EH (cell line): ENCODE measurements around the gene FAM20C.
A peak's percentile ranks its signal among the peaks of the same experiment; 100 is the strongest.

Experiments used
- DNase-seq: peaks from one replicate; pipeline ENCODE4 v3.0.0-alpha.2; 2015; ENCODE audit warnings: low read depth

The FAM20C gene

DNA sequence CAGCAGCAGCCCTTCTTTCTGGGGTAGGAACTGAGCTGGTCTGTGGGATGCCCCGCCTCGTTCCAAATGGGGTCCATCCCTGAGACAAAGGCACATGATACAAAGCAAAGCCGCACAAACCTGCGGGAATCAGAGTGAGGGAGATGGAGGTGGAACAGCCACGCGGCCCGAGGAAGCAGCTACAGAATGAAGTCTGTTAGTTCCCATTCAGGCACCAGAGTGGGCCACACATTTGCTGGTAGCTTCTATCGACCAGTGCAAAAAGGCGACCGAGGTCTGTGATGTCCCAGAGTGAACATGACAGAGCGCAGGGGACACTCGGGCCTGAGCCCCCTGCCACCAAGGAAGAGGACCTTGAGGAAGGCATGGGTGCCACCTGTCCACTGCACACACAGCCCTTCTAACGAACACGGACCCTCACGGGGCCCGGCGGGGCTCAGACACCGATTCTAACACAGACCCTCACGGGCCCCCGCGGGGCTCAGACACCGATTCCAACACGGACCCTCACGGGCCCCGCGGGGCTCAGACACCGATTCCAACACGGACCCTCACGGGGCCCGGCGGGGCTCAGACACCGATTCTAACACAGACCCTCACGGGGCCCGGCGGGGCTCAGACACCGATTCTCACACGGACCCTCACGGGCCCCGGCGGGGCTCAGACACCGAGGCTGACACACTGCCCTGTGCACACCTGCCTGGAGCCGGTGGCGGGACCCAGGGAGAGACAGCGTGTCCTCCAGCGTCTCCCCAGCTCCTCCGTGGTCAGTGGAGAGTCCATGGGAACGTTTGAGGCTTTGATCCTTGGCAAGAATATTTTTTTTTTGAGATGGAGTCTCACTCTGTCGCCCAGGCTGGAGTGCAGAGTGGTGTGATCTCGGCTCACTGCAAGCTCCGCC is 32.8 kb upstream of the FAM20C start:
- no peak for DNase-seq

GRCh38 chr7:160958-161725 is 31.2 kb upstream of the FAM20C start:
- no peak for DNase-seq

GRCh38 chr7:162632-163297 is 29.6 kb upstream of the FAM20C start:
- peak; percentile 65 for DNase-seq

- no peak for DNase-seq
Observed at GRCh38 chr7:163298-163695, 29.1 kb upstream of the FAM20C start.

GRCh38 chr7:163971-164881 is 28.1 kb upstream of the FAM20C start:
- DNase-seq = no peak

DNA sequence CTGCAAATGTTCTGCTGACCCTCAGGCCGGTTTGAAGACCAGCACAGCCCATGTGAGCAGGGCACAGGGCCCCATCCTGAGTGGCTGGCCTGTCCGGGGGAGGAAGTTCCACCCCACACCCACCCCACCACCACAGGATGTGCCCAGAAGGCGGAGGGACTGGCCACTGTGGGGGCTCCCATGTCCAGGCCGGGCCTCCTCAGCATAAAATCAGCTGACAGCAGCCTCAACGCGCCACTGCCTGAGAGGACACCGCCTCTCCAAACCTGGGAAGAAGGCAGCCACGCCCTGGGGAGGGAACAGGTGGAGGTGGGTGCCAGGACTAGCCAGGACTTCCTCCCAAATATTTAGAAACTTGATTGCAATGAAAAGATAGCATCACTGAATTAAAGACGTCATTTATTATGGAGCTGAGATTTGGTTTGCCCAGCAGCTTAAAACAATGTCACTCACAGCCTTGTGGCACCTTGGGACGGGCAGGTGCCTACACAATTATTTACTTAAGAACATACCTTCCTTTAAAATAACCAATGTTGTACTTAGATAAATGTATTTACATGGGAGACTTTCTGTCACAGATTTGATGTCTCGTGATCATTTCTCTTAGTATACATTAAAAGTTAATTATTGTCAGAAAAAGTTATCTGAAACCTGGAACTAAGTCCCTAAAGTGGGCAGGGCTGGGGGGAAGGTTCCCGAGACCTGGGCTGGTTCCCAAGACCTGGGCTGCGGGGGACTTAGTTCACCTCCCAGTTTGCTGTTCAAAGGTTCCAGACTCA is 27.3 kb upstream of the FAM20C start:
- no peak for DNase-seq

DNA sequence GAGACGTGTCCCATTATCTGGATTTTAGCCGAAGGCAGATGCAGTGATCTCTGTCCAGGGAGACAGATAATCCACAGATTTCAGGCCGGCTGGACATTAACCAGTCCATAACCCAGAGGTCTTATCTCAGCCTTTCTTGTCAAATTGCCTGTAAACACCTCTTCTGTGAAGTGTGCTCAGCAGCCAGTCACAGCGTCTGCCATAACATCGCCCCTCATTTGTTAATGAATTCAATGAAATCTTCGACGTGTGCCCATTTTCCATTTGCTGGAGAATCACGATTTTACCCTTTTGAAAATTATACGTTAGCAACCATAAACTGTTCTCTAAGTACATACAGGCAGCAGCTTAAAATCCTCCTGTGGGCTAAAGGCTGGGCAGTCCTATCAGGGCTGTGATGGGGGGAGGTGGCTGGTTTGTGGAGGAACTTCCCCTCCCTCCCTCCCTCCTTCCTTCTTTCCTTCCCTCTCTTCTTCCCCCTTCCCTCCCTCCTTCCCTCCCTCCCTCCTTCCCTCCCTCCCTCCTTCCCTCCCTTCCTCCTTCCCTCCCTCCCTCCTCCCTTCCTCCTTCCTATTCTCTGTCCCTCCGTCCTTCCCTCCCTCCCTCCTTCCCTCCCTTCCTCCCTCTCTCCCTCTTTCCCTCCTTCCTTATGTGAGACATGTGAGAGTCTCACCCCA is 26.6 kb upstream of the FAM20C start:
- DNase-seq = no peak

DNA sequence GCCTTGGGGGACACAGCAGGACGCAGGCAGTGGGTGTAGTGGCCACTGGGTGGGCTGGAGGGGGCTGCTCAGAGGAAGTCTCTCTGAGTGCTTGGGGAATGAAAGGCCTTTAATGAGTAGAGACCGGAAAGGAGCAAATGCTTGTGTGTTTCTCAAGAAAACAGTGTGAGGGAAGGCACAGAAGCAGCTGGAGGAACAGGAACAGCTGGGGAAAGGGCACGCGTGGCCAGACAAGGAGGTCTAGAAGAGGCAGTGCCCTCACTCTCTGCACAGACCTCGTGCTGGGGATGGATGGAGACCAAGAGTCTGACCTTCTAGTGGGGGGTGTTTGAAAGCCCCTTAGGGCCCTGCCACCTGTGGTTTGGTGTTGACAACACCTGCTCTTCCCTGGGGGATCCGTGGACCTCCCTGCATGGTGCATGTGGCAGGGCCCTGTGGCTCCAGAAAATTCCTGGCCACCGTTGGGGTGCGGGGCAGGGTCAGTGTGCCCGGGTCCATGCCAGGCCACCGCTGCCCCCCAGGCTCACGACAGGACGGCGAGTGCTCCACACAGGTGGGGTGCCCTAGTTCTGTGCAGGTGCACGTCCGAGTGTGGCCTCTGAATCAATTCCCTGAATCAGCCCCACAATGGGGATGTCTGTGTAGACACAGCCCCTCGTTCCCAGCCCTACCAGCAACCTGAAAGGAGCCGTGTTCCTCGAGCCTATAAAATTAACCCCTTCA is 25.9 kb upstream of the FAM20C start:
- DNase-seq = peak; percentile 17

DNA sequence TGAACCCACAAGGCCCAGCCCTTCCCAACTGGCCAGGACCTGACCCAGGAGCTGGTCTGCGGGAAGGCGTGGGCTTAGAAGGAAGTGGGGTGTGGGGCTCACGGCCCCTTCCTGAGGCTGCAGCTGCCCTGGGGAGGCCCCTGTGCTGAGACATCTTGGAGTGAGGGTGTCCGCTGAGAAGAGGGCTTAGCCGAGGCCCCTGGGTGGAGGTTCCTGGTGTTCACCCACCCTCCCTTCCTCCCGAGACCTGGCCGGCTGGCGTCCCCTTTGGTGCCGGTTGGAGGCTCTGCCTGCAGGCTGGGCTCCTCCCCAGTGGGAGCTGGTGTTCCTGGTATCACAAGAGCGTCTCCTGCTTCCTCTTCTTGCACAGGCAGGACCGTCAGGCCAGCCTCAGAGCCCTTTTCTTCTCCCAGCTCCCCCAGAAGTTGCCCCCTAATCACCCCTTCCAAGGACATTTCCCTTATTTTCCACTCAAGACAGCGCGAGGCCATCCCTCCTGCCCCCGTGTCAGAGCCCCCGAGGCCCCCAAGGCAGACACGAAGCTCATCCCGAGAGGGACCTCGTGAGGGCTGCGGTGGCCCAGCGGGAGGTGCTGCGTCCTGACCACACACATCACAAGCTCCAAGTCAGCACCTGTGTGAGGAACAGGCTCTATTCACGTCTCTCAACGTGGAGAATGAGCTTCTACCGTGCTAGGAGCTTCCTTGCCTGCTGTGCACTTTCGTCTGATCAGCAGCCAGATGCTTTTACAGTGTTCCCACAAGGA is 25.1 kb upstream of the FAM20C start:
- no peak for DNase-seq

DNA sequence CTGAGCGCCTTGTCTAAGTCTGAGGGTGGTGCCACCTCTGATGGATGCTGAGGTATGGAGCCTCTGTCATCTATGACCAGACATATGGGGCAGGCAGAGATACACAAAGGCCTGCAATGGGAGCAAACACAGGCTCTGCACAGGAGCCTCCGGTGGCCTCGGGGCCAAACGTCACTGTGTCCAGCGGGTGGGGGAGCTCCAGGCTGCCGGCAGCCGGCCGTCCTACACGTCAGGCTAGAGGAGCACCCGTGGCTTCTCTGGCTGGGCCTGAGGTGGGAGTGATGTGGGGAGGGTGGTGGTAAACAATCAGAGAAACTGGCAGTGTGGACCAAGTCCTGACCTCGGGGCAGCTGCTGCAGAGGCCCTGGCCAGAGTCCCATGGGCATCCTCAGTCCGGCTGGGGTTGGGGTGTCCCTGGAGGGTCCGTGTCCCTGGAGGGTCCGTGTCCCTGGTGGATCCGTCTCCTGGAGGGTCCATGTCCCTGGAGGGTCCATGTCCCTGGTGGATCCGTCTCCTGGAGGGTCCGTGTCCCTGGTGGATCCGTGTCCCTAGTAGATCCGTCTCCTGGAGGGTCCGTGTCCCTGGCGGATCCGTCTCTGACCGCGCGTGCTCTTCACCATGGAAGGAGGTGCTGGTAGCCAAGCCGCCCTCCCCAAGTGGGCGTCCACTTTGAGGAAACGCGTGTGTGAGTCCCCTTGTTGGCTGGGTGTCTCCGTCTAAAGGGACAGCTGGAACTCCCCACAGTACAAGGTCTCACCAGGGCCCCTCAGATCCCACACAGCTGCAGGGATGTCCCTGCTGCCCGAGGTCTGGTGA is 24.2 kb upstream of the FAM20C start:
- no peak for DNase-seq

DNA sequence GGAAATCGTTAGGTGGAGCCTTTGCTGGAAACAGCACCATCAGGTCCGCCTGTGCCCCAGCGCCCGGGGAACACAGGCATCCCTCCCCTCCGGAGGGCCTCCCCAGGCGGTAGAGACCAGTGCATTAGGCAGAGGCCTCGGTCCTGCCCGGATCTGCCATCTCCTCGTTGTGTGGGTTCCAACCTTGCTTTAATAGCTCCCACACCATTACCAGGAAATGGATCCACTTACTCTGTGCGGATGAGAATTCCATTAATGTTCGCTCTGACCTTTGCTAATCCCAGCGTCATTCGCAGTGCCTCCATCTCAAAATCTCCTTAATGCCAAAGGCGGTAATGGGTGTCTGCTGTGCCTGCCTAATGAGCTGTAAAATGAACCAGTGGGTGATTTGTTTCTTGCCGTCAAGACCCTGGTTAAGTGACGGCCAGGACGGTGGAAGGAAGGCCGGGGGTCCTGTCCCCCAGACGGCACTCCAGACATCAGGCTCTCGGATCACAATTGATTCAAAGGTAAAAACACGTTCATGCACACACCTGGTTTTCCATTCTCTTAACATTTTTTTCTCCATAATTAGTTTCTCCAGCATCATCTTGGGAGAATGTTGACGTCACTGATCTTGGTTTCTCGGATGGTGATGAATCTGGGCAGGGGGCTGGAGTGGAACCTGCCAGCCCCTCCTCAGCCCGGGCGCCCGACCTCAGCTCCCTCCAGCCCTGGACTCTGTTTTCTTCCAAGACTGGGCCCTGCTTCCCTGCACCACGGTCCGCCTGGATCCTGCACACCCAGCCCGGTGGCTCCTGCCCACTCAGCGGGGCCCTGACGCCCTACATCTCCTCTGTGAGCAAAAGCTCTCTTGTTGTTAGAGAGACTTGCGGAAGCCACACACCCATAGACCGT is 22.8 kb upstream of the FAM20C start:
- no peak for DNase-seq

GRCh38 chr7:170551-171363 is 21.6 kb upstream of the FAM20C start:
- no peak for DNase-seq

DNA sequence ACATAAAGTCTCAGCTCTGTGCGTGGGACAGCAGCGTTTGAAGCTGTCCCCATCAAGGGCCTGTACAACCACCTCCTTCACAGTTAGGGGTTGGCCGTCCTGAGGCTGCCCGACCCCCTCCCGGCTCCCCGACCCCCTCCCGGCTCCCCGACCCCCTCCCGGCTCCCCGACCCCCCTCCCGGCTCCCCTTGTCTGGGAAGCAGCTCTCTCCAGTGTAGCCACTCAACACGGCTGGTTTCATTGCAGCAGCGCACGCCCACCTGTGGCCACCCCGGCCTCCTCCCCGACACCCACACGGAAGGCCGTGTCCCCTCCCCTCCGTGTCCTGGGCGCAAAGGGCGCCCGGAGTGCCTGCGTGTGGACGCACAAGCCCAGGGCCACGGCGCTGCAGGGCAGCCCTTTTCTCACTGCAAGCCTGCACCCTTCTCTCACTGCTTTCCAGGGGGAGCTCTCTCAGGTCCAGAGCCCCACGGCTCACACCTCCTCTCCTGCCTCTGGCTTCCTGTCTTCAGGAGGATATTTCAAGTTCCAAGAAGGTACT is 20.9 kb upstream of the FAM20C start:
- no peak for DNase-seq

DNA sequence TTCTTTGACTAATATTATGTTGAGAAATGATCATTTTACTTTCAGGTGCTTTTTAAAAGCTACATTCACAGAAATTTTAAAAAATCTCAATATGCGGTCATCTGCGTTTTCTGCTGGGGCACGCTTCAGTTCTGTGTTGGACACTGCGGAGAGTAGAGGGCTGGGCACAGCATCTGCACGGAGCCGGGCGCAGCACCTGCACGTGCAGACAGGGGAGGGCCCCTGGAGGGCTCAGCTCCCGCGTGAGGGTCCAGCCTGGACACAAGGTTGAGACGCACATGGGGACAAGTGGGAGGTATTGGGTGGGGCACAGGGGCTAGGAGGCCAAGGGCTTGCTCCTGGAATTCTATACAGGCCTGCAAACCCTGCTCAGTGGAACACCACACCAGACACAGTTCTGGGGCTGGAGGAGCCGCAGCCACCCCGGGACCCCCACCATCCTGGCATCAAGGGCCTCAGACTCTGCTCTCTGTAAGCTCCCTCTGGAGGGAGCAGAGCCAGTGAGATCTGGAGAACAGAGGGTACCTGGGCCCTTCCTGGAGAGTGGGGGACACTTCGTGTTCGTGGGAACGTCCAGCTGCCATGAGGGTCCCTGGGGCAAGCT is 20.4 kb upstream of the FAM20C start:
- no peak for DNase-seq

- no peak for DNase-seq
Observed at GRCh38 chr7:173209-173918, 19.0 kb upstream of the FAM20C start.
